Measurements from ENCODE around the gene SH2D6.
A peak's percentile ranks its signal among the peaks of the same experiment; 100 is the strongest.

DNA sequence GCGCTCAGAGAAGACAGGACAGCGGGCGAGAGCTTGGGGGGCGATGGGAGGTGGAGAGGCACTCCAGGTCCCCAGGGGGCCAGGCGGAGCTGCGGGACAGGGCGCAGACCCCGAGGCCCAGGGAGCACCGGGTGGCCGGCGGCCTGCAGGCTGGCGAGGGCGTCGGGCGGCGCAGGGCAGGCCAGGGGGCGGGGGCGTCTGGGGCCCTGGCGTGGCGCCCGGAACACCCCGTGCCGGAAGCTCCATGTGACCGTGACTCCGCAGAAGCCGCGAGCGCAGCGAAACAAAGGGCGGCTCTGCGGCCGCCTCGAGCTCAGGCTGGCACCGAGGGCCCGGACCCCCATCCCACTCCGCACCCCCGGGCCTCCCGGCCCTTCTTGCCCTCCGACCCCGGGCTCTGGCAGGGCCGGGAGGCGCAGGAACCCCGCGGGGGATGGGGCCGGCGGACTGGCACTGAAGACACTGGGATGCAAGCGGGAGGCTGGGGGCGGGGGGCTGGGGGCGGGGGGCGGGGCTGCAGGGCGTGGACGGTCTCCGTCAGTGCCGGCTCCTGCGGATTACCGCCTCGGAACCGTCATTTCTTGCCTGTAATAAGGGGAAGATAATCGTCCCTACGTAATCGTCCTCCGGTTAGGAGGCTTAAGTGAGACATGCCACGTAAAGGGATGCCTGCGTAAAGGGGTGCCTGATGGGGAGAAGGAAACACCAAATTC is 19.1 kb downstream of the SH2D6 start:
- TF ChIP-seq POLR2A (IDR thresholded peaks at IDR 0.05; ENCODE audit: low read length) (peak; percentile 40), MAZ (IDR thresholded peaks at IDR 0.05; ENCODE audit: borderline replicate concordance, low read depth, low read length) (0 out of 2 replicates have a peak, but pooled peaks have one; percentile 40), ZNF302 (CRISPR knock-in tag; IDR thresholded peaks at IDR 0.05) (no peak), CHD4 (IDR thresholded peaks at IDR 0.05; ENCODE audit: borderline replicate concordance) (no peak), RARB (CRISPR knock-in tag; IDR thresholded peaks at IDR 0.05) (no peak)
- TF ChIP-seq, protein P1, sequence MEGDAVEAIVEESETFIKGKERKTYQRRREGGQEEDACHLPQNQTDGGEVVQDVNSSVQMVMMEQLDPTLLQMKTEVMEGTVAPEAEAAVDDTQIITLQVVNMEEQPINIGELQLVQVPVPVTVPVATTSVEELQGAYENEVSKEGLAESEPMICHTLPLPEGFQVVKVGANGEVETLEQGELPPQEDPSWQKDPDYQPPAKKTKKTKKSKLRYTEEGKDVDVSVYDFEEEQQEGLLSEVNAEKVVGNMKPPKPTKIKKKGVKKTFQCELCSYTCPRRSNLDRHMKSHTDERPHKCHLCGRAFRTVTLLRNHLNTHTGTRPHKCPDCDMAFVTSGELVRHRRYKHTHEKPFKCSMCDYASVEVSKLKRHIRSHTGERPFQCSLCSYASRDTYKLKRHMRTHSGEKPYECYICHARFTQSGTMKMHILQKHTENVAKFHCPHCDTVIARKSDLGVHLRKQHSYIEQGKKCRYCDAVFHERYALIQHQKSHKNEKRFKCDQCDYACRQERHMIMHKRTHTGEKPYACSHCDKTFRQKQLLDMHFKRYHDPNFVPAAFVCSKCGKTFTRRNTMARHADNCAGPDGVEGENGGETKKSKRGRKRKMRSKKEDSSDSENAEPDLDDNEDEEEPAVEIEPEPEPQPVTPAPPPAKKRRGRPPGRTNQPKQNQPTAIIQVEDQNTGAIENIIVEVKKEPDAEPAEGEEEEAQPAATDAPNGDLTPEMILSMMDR (IDR thresholded peaks at IDR 0.05), result no peak
